Motor neuron (in vitro differentiated cells): Measurements from ENCODE around the gene TSPAN31. TPM values are rescaled to one million over a fixed set of nuclear protein-coding genes. Genes with fewer than 3 reads are reported as not detected.

ENCODE experiments used
- ATAC-seq, 8 experiments: fragments of 200-7000 bp; cut with Tn5 transposase; replicated peaks in 6 of 8; 2 replicates each; pipeline ENCODE4 v1.8.0; 2021; ENCODE audit warnings: mild to moderate bottlenecking in 8 of 8, moderate library complexity in 8 of 8
- H3K27ac ChIP-seq, 2 donors: fragments of 250-450 bp; sonication (Bioruptor Pico); 2 replicates each; pipeline ENCODE4 v1.9.0; 2021; ENCODE audit warnings: antibody characterized with exemption in 2 of 2, mild to moderate bottlenecking in 2 of 2, moderate library complexity in 1 of 2
- H3K4me1 ChIP-seq, 2 donors: fragments of 250-450 bp; sonication (Bioruptor Pico); replicated peaks in 1 of 2; 2 replicates each; pipeline ENCODE4 v1.6.1; 2021; ENCODE audit warnings: antibody characterized with exemption in 2 of 2, mild to moderate bottlenecking in 2 of 2, moderate library complexity in 1 of 2
- H3K4me3 ChIP-seq, 5 donors: fragments of 250-450 bp; sonication (Bioruptor Pico); 2 replicates each; pipeline ENCODE4 v1.9.0; 2021; ENCODE audit warnings: antibody characterized with exemption in 5 of 5, mild to moderate bottlenecking in 5 of 5, moderate library complexity in 4 of 5
- WGBS, 10 experiments: fragments of 450-650 bp; shearing (Covaris generic); methylation state at CpG; one replicate each; pipeline ENCODE4 v1.0.0; 2022; 5-methylcytosine and 5-hydroxymethylcytosine counted together
- in situ Hi-C, 9 experiments: fragments of 400-800 bp; cut with MboI; loops; one replicate each; pipeline ENCODE4 v1.15.0; 2021; ENCODE audit warnings: low sequenced_read_pairs in 9 of 9, low pct_unique_long_range_greater_than_20kb in 2 of 9; ENCODE audit not compliant: unreplicated experiment in 9 of 9
- total RNA-seq, 8 experiments: library from RNA; unstranded; fragments of 300-600 nt; gene quantifications; 2 replicates each; pipeline versions ENCODE4 v1.2.3 to v1.2.4, GENCODE V29; 2022

Gene TSPAN31
- total RNA-seq, 8 experiments from 2014 or later: 19.8 to 38.6 (median 24.4) TPM

DNA sequence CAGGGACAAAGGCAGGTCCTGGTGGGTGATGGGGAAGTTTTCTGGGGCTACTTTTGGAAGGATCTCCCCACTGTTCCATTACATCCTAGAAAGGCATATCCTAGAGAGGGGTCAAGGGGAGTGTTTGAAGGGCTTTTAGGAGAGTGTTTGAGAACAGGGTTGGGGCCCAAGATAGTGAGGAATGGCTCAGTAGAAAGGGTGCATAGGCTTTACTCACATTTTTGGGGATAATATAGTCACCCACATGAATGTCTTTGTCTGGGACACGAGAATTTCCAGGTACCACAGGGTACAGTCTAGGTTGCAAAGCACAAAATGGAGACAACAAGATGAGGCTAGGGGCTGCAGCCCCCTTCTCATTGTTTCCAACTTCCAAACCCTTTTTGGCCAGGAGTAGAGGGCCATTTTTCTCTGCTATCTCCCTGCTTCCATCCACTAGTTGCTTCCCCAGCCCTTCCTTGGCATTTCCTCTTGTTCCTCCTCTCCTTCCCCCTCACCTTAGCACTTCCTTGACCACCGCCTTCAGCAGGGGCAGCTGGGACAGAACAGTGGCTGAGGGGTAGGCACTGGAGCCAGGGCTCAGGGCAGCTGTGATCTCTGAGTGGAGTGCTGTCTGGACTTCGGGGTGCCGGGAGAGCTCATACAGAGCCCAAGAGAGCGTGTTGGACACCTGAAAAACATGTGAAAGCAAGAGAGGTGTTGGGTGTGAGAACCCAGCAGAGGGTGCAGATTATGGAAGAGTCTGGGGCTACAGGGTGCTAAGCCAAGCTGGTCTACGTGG lies 19.2 kb downstream of the TSPAN31 start:
- ATAC-seq: no peak
- in situ Hi-C loops: no loop called here
- WGBS, 10 experiments: 29 to 93% (median 76%) methylated on average over 1 to 5 of the region's 6 CpGs; no CpG with 5 or more reads in 2 of the 10 experiments
- Histone ChIP-seq H3K27ac (no peak overlapping the region), H3K4me1 (peaks cover 6 to 14% of the 10 kb centered on the region in 2 donors), H3K4me3 (no peak overlapping the region)

DNA sequence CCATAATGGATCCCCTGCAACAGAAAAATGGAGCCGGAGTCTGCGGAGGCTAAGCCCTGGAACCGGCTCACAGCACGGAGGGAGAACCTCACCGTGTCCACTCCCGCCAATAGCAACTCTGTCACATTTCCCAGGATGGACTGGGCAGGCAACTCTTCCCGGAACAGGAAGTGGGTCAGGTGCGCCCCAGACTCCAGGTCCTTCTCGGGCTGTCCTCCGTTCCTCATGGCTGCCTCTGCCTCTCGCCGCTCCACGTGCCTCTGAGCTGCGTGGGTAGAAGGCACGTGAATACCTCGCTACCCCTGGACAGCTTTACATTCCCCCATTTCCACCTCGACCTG lies 19.8 kb downstream of the TSPAN31 start:
- Histone ChIP-seq H3K4me1 (peaks cover 6 to 14% of the 10 kb centered on the region in 2 donors), H3K27ac (no peak overlapping the region), H3K4me3 (peak overlapping the region in 1 of 5 donors; percentile 30)
- WGBS, 10 experiments: 20 to 57% (median 31%) methylated on average over 6 to 8 of the region's 17 CpGs; no CpG with 5 or more reads in 5 of the 10 experiments
- peak in 3 of 8 experiments; percentile 3 to 20 (median 3) for ATAC-seq
- in situ Hi-C loops: no loop called here

DNA sequence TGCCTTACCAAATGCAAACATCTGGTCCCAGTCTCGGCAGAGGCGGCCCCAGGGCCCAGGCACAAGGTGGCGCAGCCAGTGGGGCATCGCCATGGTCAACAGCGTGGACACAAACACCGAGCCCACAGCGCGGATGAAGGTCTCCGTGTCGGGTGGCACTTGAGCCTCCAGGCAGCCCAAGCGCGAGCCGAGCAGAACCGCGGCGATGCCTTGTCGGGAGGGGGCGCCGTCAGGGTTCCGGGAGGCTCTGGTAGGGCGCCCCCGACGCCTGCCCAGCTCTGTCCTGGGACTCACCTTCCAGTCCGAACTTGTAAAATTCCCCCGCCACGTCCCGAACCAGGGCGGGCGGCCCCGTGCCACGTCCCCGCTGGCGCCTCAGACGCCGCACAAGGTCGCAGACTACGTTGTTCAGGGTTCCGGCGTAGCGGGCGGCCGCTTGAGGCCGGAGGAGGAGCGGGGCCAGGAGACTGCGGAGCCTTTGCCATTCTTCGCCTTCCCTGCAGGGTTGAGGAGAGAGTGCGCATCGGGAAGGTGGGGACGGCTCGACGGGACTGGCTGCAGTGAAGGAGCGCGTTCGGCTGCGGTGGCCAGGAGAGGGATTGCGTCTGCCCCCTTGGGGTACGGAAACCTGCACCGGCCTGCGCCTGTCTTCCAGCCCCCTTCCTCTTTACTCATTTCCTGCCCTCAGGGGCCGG lies 20.3 kb downstream of the TSPAN31 start:
- in situ Hi-C loops: no loop called here
- Histone ChIP-seq H3K27ac (no peak overlapping the region), H3K4me3 (peak overlapping the region in 3 of 5 donors; percentile 6 to 30 (median 14)), H3K4me1 (peaks cover 6 to 14% of the 10 kb centered on the region in 2 donors)
- 0 to 20% (median 5%) methylated on average over 1 to 30 of the region's 60 CpGs; no CpG with 5 or more reads in 1 of the 10 experiments for WGBS, 10 experiments
- peak; percentile 47 to 75 (median 66) for ATAC-seq

DNA sequence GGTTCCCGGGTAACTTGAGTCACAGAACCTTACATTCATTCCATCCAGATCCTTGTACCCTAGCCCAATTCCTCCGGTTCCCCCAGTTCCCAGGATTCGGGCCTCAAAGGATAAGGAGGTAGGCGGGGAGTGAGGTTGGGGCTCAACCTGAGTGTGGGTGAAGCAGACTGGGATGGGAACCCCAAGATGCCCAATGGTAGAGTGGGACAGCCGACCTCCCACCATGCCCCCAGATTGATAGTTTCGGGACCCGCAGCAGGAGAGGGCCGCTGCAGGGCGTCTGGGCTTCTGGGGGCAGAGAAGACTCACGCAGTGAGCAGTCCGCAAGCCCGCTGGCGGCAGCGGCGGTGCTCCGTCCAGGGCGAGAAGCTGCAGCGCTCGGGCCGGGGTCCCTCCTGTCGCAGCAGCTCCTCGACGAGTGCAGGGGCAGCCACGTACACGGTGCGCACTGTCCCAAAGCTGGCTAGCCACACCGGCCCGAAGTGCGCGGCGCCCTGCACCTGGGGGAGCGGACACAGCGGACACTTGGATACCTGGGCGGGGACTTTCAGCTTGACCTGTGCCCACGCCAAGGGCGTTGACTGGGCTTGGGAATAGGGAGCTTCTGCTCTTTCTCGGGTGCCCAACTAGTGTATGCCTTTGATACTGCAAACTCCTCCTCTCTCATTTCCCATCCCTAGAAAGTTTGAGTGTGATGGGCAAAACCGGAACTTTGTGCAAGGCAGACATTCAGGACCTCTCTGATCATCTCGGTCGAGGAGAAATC lies 21.0 kb downstream of the TSPAN31 start:
- WGBS, 10 experiments: 0 to 20% (median 8%) methylated on average over 1 to 9 of the region's 40 CpGs; no CpG with 5 or more reads in 2 of the 10 experiments
- in situ Hi-C loops: no loop called here

DNA sequence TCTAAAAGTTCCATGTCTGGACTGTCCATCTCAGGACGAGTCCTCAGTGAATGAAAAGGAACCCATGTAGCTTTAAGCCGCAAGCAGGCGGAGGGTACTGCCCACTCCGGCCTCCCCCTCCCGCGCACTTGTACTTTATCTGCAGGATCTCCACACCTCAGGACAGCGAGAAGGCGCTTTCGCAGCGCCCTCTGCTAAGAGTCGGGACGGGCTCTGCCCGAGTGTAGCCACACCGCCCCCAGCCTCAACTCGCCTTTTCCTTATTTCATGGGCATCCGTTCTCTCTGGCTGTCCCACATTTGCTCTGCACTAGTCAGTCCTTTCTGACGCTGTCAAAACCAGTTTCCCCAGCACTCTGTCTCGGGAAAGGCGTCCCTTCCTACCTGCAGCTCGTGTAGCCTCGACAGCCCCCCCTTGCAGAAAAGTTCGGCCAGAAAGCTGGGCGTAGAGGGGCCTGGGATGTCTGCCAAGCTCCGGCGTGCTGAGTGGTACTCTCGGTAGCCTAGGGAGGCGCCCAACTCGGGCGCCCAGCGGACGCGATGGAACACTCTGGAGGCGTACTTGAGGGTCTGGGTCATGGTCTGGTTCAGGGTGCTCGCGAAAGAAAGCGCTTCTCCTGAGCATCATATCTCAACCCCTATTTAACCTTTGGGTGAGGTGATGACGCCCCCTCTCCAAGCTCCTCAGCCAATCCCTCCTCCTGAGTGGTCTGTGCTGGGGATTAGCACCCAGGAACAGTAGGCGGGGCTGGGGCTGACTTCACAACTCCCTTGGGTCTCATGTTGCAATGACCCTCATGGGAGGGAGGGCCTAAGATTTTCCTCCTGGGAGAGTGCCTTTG lies 21.8 kb downstream of the TSPAN31 start, which contains the start of gene CYP27B1:
Gene CYP27B1 (minus strand): TSS at position 615 of the 841 bp plus-strand sequence. CDS start 37 bp downstream, at position 578.
- H3K27ac ChIP-seq: no peak within 1 kb of the TSS
- peak; percentile 3 to 57 (median 50) for ATAC-seq
- H3K4me1 ChIP-seq: peaks cover 13 to 20% of the 10 kb centered on the region in 2 donors
- peak within 1 kb of the TSS in 2 of 5 donors; percentile 15 to 30 for H3K4me3 ChIP-seq
- WGBS, 10 experiments: 0 to 20% (median 4%) methylated on average over 1 to 20 of the region's 38 CpGs; no CpG with 5 or more reads in 2 of the 10 experiments
- in situ Hi-C loops: no loop called here

More for the DNA sequence above, 21.0 kb downstream of the TSPAN31 start:
- Histone ChIP-seq H3K4me1 (peaks cover 7 to 15% of the 10 kb centered on the region in 2 donors), H3K27ac (no peak overlapping the region), H3K4me3 (peak overlapping the region in 2 of 5 donors; percentile 6 to 30)
- peak; percentile 3 to 39 (median 24) for ATAC-seq

DNA sequence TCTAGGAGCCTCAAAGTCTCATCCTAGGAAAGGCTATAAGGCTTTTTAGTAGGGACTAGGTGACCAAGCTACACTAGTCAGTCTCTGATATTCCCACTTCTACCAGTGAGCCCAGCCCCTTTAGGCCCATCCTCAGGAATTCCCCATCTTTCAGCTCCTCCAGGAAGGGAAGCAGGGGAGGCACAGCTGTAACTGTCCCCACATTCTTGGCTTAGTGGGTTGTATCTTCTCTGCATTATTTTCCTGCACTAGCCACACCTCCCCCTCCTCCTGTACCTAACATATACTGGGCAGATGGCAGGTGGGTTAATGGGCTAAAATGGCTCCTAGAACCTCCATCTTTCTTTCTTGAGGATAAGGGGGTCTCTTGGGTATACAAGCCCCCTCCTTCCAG lies 22.5 kb downstream of the TSPAN31 start:
- Histone ChIP-seq H3K27ac (no peak overlapping the region), H3K4me3 (no peak overlapping the region), H3K4me1 (peaks cover 13 to 20% of the 10 kb centered on the region in 2 donors)
- in situ Hi-C loops: no loop called here
- no peak for ATAC-seq

DNA sequence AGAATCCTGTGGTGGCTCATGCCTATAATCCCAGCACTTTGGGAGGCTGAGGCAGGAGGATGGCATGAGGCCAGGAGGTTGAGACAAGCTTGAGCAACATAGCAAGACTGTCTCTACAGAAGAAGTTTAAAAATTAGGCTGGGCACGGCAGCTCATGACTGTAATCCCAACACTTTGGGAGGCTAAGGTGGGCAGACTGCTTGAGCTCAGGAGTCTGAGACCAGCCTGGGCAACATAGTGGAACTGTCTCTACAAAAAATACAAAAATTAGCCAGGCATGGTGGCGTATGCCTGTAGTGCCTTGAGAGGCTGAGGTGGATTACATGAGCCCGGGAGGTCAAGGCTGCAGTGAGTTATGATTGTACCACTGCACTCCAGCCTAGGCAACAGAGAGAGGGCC lies 23.0 kb downstream of the TSPAN31 start:
- Histone ChIP-seq H3K4me3 (no peak overlapping the region), H3K4me1 (peaks cover 13 to 20% of the 10 kb centered on the region in 2 donors), H3K27ac (no peak overlapping the region)
- ATAC-seq: no peak
- in situ Hi-C loops: no loop called here
- WGBS, 10 experiments: 53 to 100% (median 93%) methylated on average over 1 to 3 of the region's 3 CpGs; no CpG with 5 or more reads in 2 of the 10 experiments

DNA sequence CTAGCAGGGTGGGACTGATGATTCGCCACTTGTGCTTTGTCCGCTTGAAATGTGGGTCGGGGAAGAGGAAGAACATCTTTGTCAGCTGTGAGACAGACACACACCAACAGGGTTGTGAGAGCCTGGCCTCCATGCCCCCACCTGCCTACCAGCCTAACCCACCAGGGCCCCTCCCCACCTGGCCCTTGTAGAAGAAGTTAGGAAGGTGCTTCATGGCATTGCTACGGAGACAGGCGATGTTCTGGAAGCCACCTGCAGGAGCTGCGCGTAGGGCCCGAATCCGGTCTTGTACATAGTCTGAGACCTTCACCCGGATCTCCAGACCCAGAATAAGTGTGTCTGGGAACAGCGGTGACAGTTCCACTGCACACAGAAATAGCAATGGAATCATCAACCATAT lies 24.8 kb downstream of the TSPAN31 start:
- in situ Hi-C loops: no loop called here
- ATAC-seq: no peak

DNA sequence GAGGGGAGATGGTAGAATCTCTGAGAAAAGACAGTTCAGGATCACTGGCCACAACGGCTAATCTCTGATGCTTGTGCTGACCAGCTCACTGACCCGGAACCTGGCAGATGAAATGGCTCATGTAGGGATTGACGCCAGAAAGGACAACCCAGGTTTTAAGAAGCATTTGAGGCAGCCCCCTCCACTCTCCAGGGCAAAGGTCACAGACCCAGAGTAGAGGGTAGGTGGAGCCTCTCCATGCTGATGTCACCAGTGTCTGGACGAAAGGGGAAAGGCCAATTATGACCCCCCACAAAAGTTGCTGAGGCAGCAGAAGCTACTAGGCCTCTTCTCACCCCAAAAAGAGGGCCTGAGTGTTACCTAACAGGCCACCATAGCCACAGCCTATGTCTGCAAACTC lies 25.9 kb downstream of the TSPAN31 start:
- in situ Hi-C loops: no loop called here
- H3K4me1 ChIP-seq: peaks cover 19% of the 10 kb centered on the region in 2 donors
- ATAC-seq: no peak
- 40 to 100% (median 100%) methylated on average over 1 to 2 of the region's 4 CpGs; no CpG with 5 or more reads in 5 of the 10 experiments for WGBS, 10 experiments
- peak overlapping the region; percentile 97 to 98 for H3K27ac ChIP-seq
- peak overlapping the region in 1 of 5 donors; percentile 78 for H3K4me3 ChIP-seq

More for the DNA sequence above, 24.8 kb downstream of the TSPAN31 start:
- H3K4me3 ChIP-seq: no peak overlapping the region
- H3K4me1 ChIP-seq: peaks cover 19 to 24% of the 10 kb centered on the region in 2 donors
- 96 to 100% (median 100%) methylated on average over 1 to 6 of the region's 11 CpGs; no CpG with 5 or more reads in 1 of the 10 experiments for WGBS, 10 experiments
- no peak overlapping the region for H3K27ac ChIP-seq

DNA sequence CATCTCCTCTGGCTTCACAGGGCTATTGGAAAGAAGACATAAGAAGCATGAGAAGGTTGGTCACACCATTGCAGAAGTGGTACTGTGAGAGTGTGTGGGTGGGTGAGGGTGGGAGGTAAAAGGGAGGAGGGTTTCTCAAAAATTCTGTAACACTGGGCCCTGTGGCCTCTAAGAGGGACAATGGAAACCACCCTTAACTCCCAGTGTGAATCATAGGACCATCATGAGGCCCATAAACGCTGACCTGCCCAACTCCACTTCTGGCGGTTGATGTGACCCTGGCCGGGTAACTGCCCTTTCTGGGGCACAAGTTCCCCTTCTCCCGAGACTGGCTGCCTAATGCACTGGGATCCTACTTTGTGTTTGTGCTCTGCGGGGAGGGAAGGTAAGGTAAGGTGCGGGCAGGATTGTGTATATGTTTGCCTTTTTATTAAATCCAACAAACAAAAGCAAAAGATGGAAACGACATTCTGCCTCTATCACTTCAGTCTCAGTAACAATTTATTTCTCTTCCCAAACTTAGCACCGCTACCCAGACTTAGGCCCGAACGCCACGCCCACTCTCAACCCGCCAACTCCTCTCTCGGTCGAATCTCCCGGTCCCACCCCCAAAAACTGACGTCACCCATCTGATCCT lies 26.5 kb downstream of the TSPAN31 start:
- peak; percentile 62 to 75 (median 72) for ATAC-seq
- in situ Hi-C loops: no loop called here
- WGBS, 10 experiments: 0 to 12% (median 1%) methylated on average over 1 to 11 of the region's 16 CpGs; no CpG with 5 or more reads in 6 of the 10 experiments
- Histone ChIP-seq H3K27ac (peak overlapping the region; percentile 97 to 98), H3K4me1 (peaks cover 17 to 19% of the 10 kb centered on the region in 2 donors), H3K4me3 (peak overlapping the region; percentile 75 to 91 (median 80))

DNA sequence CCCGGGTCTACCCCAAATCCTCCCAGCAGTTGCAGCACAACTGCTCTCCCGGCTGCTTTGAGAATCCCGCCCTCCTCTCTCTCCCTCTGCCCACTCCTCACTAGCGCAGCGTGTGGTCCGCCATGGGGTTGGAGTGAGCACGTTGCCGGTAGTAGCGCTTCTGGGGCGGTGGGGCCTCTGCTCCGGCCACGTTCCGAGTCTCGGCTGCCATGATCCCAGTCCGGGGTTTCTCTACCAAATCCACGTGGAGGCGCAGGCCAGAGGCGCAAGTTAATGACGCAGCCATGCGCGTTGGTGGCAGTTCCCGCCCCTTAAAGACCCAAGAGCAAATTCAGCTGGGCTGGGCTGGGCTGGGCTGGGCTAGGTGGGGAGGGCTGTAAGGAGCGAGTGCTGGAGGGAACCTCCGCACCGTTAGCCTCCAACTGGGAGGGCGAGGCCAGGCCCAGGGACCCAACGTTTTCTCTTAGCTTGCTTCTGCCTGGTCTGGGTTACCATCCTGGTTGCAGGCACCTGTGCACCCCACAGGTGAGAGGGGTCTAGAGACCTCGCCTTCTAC lies 27.1 kb downstream of the TSPAN31 start, which contains the start of gene METTL1:
Gene METTL1 (minus strand): TSS at position 233 of the 556 bp plus-strand sequence. CDS start 22 bp downstream, at position 211.
- H3K4me1 ChIP-seq: peaks cover 11 to 13% of the 10 kb centered on the region in 2 donors
- H3K27ac ChIP-seq: peak within 1 kb of the TSS; percentile 97 to 98
- in situ Hi-C loops: no loop called here
- ATAC-seq: peak; percentile 82 to 92 (median 91)
- peak within 1 kb of the TSS; percentile 75 to 91 (median 80) for H3K4me3 ChIP-seq
- 0% methylated on average over 3 to 8 of the region's 28 CpGs; no CpG with 5 or more reads in 8 of the 10 experiments for WGBS, 10 experiments
